Neuronal stem cell (in vitro differentiated cells): ENCODE measurements around the gene PAFAH2.

Experiments used
- DNase-seq: peaks from one replicate; pipeline ENCODE4 v3.0.0-alpha.2; 2013; ENCODE audit warnings: low spot score
- H2AFZ ChIP-seq: one replicate; pipeline ENCODE4 v1.6.1; 2013; ENCODE audit warnings: mild to moderate bottlenecking, low read length, inconsistent platforms
- H2AK5ac ChIP-seq: 2 replicates; pipeline ENCODE4 v1.6.1; 2013; ENCODE audit warnings: low read depth, mild to moderate bottlenecking, inconsistent platforms, low read length, moderate library complexity, mixed read lengths
- H2BK120ac ChIP-seq: 2 replicates; pipeline ENCODE4 v1.6.1; 2013; ENCODE audit warnings: low read depth, mild to moderate bottlenecking, inconsistent platforms, low read length, moderate library complexity, mixed read lengths
- H2BK12ac ChIP-seq: one replicate; pipeline ENCODE4 v1.6.1; 2013; ENCODE audit warnings: low read length, inconsistent platforms
- H2BK15ac ChIP-seq: 2 replicates; pipeline ENCODE4 v1.6.1; 2013; ENCODE audit warnings: mild to moderate bottlenecking, low read length, inconsistent platforms, mixed read lengths
- H2BK5ac ChIP-seq: one replicate; pipeline ENCODE4 v1.6.1; 2013; ENCODE audit warnings: inconsistent platforms, mild to moderate bottlenecking, low read length, moderate library complexity
- H3K14ac ChIP-seq: one replicate; pipeline ENCODE4 v1.6.1; 2013; ENCODE audit warnings: low read length, inconsistent platforms
- H3K18ac ChIP-seq: 2 replicates; pipeline ENCODE4 v1.6.1; 2013; ENCODE audit warnings: low read length, inconsistent platforms
- H3K23ac ChIP-seq: 2 replicates; pipeline ENCODE4 v1.6.1; 2013; ENCODE audit warnings: low read depth, mild to moderate bottlenecking, mixed read lengths, low read length, inconsistent platforms; ENCODE audit not compliant: poor library complexity
- H3K27ac ChIP-seq: replicated peaks from 3 replicates; pipeline ENCODE4 v1.5.1; 2013; ENCODE audit warnings: low read length, inconsistent platforms
- H3K27me3 ChIP-seq, 3 experiments: 2 replicates each; pipeline ENCODE4 v1.6.1; 2013; ENCODE audit warnings: low read length in 3 of 3, mild to moderate bottlenecking in 2 of 3, inconsistent platforms in 1 of 3, low read depth in 1 of 3, mixed read lengths in 1 of 3, moderate library complexity in 1 of 3; ENCODE audit not compliant: control insufficient read depth in 3 of 3, insufficient read depth in 3 of 3
- H3K36me3 ChIP-seq, 2 donors: replicated peaks in 1 of 2; 2 replicates each; pipeline ENCODE4 v1.6.1; 2013; ENCODE audit warnings: low read length in 2 of 2; ENCODE audit not compliant: control insufficient read depth in 2 of 2, insufficient read depth in 2 of 2
- H3K4ac ChIP-seq: 2 replicates; pipeline ENCODE4 v1.6.1; 2013; ENCODE audit warnings: inconsistent platforms, mild to moderate bottlenecking, low read length, moderate library complexity
- H3K4me1 ChIP-seq, 2 donors: 1 replicate in 1 of 2; 2 replicates in 1 of 2; pipeline ENCODE4 v1.6.1; 2013; ENCODE audit warnings: low read length in 2 of 2, low read depth in 1 of 2; ENCODE audit not compliant: control insufficient read depth in 2 of 2, insufficient read depth in 1 of 2
- H3K4me2 ChIP-seq: one replicate; pipeline ENCODE4 v1.6.1; 2013; ENCODE audit warnings: mild to moderate bottlenecking, low read length, inconsistent platforms; ENCODE audit not compliant: insufficient read depth, poor library complexity, severe bottlenecking
- H3K4me3 ChIP-seq, 2 donors: 2 replicates each; pipeline ENCODE4 v1.5.1; 2013; ENCODE audit warnings: low read length in 2 of 2, mild to moderate bottlenecking in 2 of 2, inconsistent platforms in 1 of 2, moderate library complexity in 1 of 2
- H3K79me1 ChIP-seq: one replicate; pipeline ENCODE4 v1.6.1; 2013; ENCODE audit warnings: low read depth, mild to moderate bottlenecking, inconsistent platforms, low read length, moderate library complexity
- H3K9ac ChIP-seq: one replicate; pipeline ENCODE4 v1.6.1; 2013; ENCODE audit warnings: mild to moderate bottlenecking, low read depth, low read length, inconsistent platforms; ENCODE audit not compliant: poor library complexity
- H3K9me3 ChIP-seq, 2 donors: replicated peaks in 1 of 2; 2 replicates each; pipeline versions ENCODE3 to v1.6.1; 2013; ENCODE audit warnings: low read length in 2 of 2, mild to moderate bottlenecking in 2 of 2, inconsistent platforms in 1 of 2, low read depth in 1 of 2, mixed read lengths in 1 of 2, moderate library complexity in 1 of 2; ENCODE audit not compliant: control insufficient read depth in 2 of 2, insufficient read depth in 1 of 2
- H4K8ac ChIP-seq: one replicate; pipeline ENCODE4 v1.6.1; 2013; ENCODE audit warnings: low read depth, mild to moderate bottlenecking, inconsistent platforms, low read length, moderate library complexity
- H4K91ac ChIP-seq: one replicate; pipeline ENCODE4 v1.6.1; 2013; ENCODE audit warnings: low read length, low read depth, mild to moderate bottlenecking, inconsistent platforms; ENCODE audit not compliant: poor library complexity
- WGBS, 2 donors: extraction: QIAGEN DNeasy Blood & Tissue Kit; methylation state at CpG; one replicate each; pipeline ENCODE4 v1.1.7; 2013; ENCODE audit warnings: missing lambda C conversion rate in 2 of 2, mixed read lengths in 1 of 2; ENCODE audit not compliant: insufficient read length in 2 of 2, insufficient replicate concordance in 1 of 2; ENCODE audit errors: extremely low coverage in 2 of 2; 5-methylcytosine and 5-hydroxymethylcytosine counted together

PAFAH2 gene

GRCh38 chr1:25996966-25997827 lies 666 bp downstream of the PAFAH2 start:
- Histone ChIP-seq H2BK15ac (no peak overlapping the region), H3K27me3 (no peaks in the 10 kb centered on the region), H3K9ac (peak overlapping the region; percentile 68), H2BK5ac (peak overlapping the region; percentile 45), H3K36me3 (no peaks in the 10 kb centered on the region), H2AFZ (peak overlapping the region; percentile 68), H2BK12ac (no peak overlapping the region), H2BK120ac (no peak overlapping the region), H3K14ac (no peak overlapping the region), H3K9me3 (no peaks in the 10 kb centered on the region), H3K4me3 (peak overlapping the region; percentile 62 to 85), H3K4ac (no peak overlapping the region), H3K23ac (peak overlapping the region; percentile 17), H3K27ac (no peak overlapping the region), H4K8ac (no peak overlapping the region), H4K91ac (no peak overlapping the region), H3K79me1 (peaks cover 1% of the 10 kb centered on the region), H3K18ac (peak overlapping the region; percentile 20), H3K4me1 (peaks cover 16 to 34% of the 10 kb centered on the region in 2 donors), H3K4me2 (peak overlapping the region; percentile 87), H2AK5ac (no peak overlapping the region)
- no peak for DNase-seq
- WGBS, 2 donors, result no CpG with 5 or more reads among the region's 13 CpGs

GRCh38 chr1:25994402-25995150 lies 3.3 kb downstream of the PAFAH2 start:
- Histone ChIP-seq H3K4me2 (no peak overlapping the region), H3K18ac (no peak overlapping the region), H3K23ac (no peak overlapping the region), H2AK5ac (no peak overlapping the region), H2BK5ac (no peak overlapping the region), H3K27me3 (no peaks in the 10 kb centered on the region), H2BK12ac (no peak overlapping the region), H3K9me3 (no peaks in the 10 kb centered on the region), H4K8ac (no peak overlapping the region), H3K36me3 (peaks cover 0 to 8% of the 10 kb centered on the region in 2 donors), H3K14ac (no peak overlapping the region), H4K91ac (no peak overlapping the region), H3K27ac (no peak overlapping the region), H2BK120ac (no peak overlapping the region), H2AFZ (no peak overlapping the region), H3K4ac (no peak overlapping the region), H3K9ac (no peak overlapping the region), H2BK15ac (no peak overlapping the region), H3K4me1 (peaks cover 16 to 42% of the 10 kb centered on the region in 2 donors), H3K79me1 (peaks cover 1% of the 10 kb centered on the region), H3K4me3 (no peak overlapping the region)
- no peak for DNase-seq
- WGBS, 2 donors, result no CpG with 5 or more reads among the region's 3 CpGs

GRCh38 chr1:25993197-25993951 lies 4.5 kb downstream of the PAFAH2 start:
- H2BK120ac ChIP-seq, result no peak overlapping the region
- H3K18ac ChIP-seq, result no peak overlapping the region
- H3K4ac ChIP-seq, result no peak overlapping the region
- WGBS, 2 donors, result no CpG with 5 or more reads among the region's 8 CpGs
- H2BK5ac ChIP-seq, result no peak overlapping the region
- H4K8ac ChIP-seq, result no peak overlapping the region
- no peak overlapping the region for H3K4me2 ChIP-seq
- no peaks in the 10 kb centered on the region for H3K9me3 ChIP-seq
- H2AFZ ChIP-seq, result no peak overlapping the region
- no peak overlapping the region for H3K23ac ChIP-seq
- no peak overlapping the region for H2BK15ac ChIP-seq
- H4K91ac ChIP-seq, result no peak overlapping the region
- no peak overlapping the region for H3K4me3 ChIP-seq
- H2AK5ac ChIP-seq, result no peak overlapping the region
- H3K4me1 ChIP-seq, result peaks cover 10 to 38% of the 10 kb centered on the region in 2 donors
- H3K27ac ChIP-seq, result no peak overlapping the region
- H3K79me1 ChIP-seq, result peaks cover 1% of the 10 kb centered on the region
- no peak overlapping the region for H2BK12ac ChIP-seq
- H3K27me3 ChIP-seq, result no peaks in the 10 kb centered on the region
- peaks cover 4 to 18% of the 10 kb centered on the region in 2 donors for H3K36me3 ChIP-seq
- H3K14ac ChIP-seq, result no peak overlapping the region
- no peak for DNase-seq
- no peak overlapping the region for H3K9ac ChIP-seq
